ENCODE results near the gene SLC22A15.

GRCh38 chr1:116006486-116006964 is 30.2 kb downstream of the SLC22A15 start:
- TF ChIP-seq CTCF (IDR thresholded peaks at IDR 0.05; ENCODE audit: low read depth, low read length) (no peak), POLR2A (IDR thresholded peaks at IDR 0.05; ENCODE audit: extremely low read depth, insufficient read length) (no peak)
